ENCODE data around the gene MCL1.
A peak's percentile ranks its signal among the peaks of the same experiment; 100 is the strongest.

DNA sequence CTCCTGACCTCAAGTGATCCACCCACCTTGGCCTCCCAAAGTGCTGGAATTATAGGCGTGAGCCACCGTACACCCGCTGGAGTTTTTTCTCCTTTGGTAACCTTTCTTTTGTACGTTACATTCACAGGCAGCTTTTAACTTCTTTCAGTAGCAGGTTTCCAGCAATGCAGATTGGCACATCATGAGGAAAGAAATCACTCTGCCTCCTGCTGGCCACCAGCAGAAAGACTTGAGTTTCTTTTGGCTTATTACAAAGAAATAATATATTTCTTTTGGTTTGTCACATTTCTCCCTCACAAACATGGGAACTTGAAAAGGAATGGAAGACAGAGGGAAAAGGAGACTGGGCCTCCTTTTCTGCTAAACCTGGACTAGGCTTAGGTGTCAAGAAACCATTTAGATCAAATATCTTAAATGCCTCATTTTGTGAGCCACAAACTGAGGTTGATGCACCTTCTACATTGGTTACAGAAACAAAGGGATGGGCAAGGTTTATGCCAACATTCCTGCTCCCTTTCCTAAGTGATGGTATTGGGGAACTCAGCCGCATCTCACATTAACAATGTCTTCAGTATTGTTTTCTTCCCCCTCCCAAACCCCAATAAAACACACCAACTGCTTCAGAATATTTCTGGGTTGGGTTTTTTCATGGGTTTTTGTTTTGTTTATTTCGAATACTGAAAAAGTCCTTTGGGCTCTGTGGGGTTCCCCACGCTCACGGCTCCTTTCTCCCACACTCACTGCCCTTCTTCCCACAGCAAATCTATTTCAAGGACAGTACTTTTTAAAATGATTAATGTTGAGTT lies 42.3 kb upstream of the MCL1 start:
- TF ChIP-seq CTCF (conservative IDR thresholded peaks at IDR 0.05) (peak; percentile 85), ZFX (IDR thresholded peaks at IDR 0.05) (no peak)

Data from C4-2B (cell line).